Mesothelial cell of epicardium (in vitro differentiated cells): ENCODE results near the gene ZCCHC4. TPM values are rescaled to one million over a fixed set of nuclear protein-coding genes. Genes with fewer than 3 reads are reported as not detected.
"Not testable (repeated sequence)": the region's sequence is repeated elsewhere in the genome, so short reads cannot be mapped to it uniquely, and the experiment has no call there.

Experiments
- DNase-seq, 2 experiments: peaks; one replicate each; pipeline ENCODE4 v3.0.0; 2021; ENCODE audit warnings: low spot score in 2 of 2; ENCODE audit not compliant: unreplicated experiment in 2 of 2
- H3K27ac Mint-ChIP-seq: 2 replicates; pipeline ENCODE4 v1.8.0; 2021; ENCODE audit warnings: mixed read lengths
- H3K27me3 Mint-ChIP-seq: 2 replicates; pipeline ENCODE4 v1.8.0; 2021; ENCODE audit warnings: low read depth, mixed read lengths
- H3K36me3 Mint-ChIP-seq: 2 replicates; pipeline ENCODE4 v1.8.0; 2021; ENCODE audit warnings: mixed read lengths
- H3K4me1 Mint-ChIP-seq: 2 replicates; pipeline ENCODE4 v1.8.0; 2021; ENCODE audit warnings: mixed read lengths
- H3K4me3 Mint-ChIP-seq: 2 replicates; pipeline ENCODE4 v1.8.0; 2021; ENCODE audit warnings: mild to moderate bottlenecking, moderate library complexity, mixed read lengths
- H3K9me3 Mint-ChIP-seq: 2 replicates; pipeline ENCODE4 v1.8.0; 2021; ENCODE audit warnings: mixed read lengths
- CTCF ChIP-seq: fragments of 200-600 bp; sonication (generic); IDR thresholded peaks from one replicate; pipeline ENCODE4 v1.5.0; 2021; ENCODE audit warnings: antibody characterized with exemption; ENCODE audit not compliant: unreplicated experiment
- total RNA-seq: library from RNA; stranded (reverse); gene quantifications from 3 replicates; pipeline ENCODE4 v1.2.1, GENCODE V29; 2021

ZCCHC4 gene
- total RNA-seq, 1 donor from 2014 or later: 15.9 TPM

DNA sequence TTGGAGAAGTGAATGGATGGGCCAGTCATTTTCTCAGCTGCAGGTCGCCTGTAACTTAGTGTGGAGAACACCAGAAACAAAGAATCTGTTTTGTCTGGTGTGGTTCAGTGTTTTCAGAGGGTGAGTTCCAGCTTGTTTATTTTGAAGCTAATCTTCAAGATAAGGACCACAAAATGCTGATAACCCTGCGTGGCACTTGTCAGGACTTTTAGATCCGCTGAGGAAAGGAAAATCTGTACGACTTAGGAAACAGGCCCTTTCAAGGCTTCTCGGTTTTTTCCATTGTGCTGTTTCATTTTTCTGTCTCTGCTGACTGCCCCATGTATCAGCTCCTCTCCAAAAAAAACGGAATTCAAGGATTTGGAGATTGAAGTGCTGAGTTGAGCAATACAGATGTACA is 55.7 kb downstream of the ZCCHC4 start:
- Mint-ChIP-seq H3K36me3 (peaks cover 2% of the 10 kb centered on the region), H3K4me1 (no peaks in the 10 kb centered on the region), H3K27me3 (no peaks in the 10 kb centered on the region), H3K9me3 (no peaks in the 10 kb centered on the region), H3K27ac (no peak overlapping the region), H3K4me3 (no peak overlapping the region)
- TF ChIP-seq CTCF: no peak
- DNase-seq: no peak

DNA sequence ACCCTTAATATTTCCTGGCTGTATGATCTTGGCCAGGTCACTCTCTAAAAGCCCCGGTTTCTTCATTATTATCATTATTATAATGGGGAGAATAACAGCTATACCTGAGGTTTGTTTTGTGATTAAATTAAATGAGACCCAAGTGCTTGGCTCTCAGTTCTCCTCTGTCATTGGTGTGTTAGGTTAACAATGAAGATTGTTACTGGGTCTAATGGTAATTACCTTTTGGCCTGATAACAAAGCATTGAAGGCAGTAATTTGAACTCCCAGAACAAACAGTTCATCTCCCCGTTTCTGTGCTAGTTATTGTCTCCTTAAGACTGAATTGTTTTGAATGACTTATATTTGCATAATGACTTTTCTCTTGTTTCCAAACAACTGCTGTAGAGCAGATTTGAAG is 57.7 kb downstream of the ZCCHC4 start:
- no peaks in the 10 kb centered on the region for H3K36me3 Mint-ChIP-seq
- no peaks in the 10 kb centered on the region for H3K9me3 Mint-ChIP-seq

DNA sequence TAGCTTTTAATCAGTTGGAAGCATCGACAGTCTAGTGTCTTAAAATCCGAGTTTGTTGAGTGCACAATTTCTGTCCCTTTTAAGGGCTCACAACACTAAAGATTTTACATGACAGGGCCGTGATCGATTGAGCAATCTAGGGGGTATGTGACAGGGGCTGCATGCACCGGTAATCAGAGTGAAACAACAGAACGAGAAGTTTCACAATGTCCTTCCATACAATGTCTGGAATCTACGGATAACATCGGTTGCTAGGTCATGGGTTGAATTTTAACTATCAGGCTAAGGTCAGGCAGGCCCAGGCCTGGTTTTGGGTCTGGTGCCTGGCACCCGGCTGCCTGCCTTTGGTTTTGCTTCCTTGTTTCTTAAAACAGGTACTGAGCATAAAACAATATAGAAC is 60.0 kb downstream of the ZCCHC4 start:
- not testable (repeated sequence) for H3K9me3 Mint-ChIP-seq, H3K36me3 Mint-ChIP-seq, H3K27ac Mint-ChIP-seq, H3K27me3 Mint-ChIP-seq, DNase-seq, H3K4me1 Mint-ChIP-seq, H3K4me3 Mint-ChIP-seq

More for the DNA sequence above, 57.7 kb downstream of the ZCCHC4 start:
- Mint-ChIP-seq H3K27me3 (no peaks in the 10 kb centered on the region), H3K4me1 (peaks cover 7% of the 10 kb centered on the region), H3K4me3 (no peak overlapping the region), H3K27ac (no peak overlapping the region)
- TF ChIP-seq CTCF: no peak
- no peak for DNase-seq

DNA sequence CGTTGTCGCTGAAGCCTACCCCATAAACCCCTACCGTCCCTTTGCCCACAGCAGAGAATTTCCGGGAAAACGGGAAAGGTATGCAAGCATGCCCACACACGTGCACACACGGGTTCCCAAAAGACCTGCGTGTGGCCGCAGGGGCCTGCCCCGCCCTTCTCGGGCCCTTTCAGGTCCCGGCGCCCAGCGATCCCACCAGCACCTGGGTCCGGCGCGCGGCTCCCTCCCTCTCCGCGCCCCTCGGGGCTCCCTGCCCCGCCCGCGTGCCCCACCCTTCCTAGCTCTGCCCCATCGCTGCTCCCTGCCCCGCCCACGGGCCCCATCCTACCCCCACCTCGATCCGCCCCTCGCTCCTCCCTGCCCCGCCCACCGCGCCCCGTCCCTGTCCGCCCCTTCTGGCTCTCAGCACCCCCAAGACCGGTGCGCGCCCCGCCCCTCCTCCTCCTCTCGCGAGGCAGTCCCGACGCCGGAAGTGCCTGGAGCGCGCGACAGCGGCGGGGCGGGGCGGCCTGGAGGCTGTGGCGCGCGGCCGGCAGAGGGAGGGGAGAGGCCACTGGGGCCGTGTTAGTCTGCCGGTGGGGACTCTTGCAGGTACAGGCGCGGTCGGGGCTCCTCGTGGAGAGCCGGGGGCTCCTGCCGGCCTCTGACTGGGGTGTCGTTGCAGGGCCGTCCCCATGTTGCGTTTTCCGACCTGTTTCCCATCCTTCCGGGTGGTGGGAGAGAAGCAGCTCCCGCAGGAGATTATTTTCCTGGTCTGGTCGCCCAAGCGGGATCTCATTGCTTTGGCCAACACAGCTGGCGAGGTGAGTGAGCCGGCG is 64.4 kb downstream of the ZCCHC4 start, which contains the start of gene ANAPC4:
TSS of gene ANAPC4 (plus strand) at position 510 of the 818 bp plus-strand sequence. CDS start at position 675, 165 bp downstream.
- H3K4me3 Mint-ChIP-seq: no peak within 1 kb of the TSS
- peaks cover 4% of the 10 kb centered on the region for H3K36me3 Mint-ChIP-seq
- H3K27me3 Mint-ChIP-seq: no peaks in the 10 kb centered on the region
- no peak for TF ChIP-seq CTCF
- H3K4me1 Mint-ChIP-seq: peaks cover 14% of the 10 kb centered on the region
- H3K9me3 Mint-ChIP-seq: no peaks in the 10 kb centered on the region
- H3K27ac Mint-ChIP-seq: peak within 1 kb of the TSS; percentile 84
- peak; percentile 86 to 90 for DNase-seq

GRCh38 chr4:25377572-25378436 is 65.2 kb downstream of the ZCCHC4 start:
- no peak for TF ChIP-seq CTCF
- no peak for DNase-seq
- H3K27me3 Mint-ChIP-seq: no peaks in the 10 kb centered on the region
- no peak overlapping the region for H3K4me3 Mint-ChIP-seq
- peaks cover 4% of the 10 kb centered on the region for H3K36me3 Mint-ChIP-seq
- H3K9me3 Mint-ChIP-seq: no peaks in the 10 kb centered on the region
- peaks cover 14% of the 10 kb centered on the region for H3K4me1 Mint-ChIP-seq
- H3K27ac Mint-ChIP-seq: peak overlapping the region; percentile 84

DNA sequence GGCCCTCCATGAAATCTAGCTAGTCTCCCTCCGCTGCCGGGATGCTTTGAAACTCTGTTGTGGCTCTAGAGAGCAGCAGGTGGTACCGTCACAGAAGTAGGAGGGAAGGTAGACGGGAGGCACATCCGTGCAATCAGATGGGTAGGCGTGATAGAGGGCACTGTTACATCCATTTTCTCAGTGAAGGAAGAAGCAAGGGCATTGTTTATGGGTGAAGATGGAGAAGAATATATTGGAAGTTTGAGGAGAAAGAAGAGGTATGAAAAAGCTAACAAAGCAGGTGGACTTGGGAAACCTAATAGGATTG is 65.8 kb downstream of the ZCCHC4 start:
- Mint-ChIP-seq H3K27me3 (no peaks in the 10 kb centered on the region), H3K4me3 (no peak overlapping the region), H3K27ac (no peak overlapping the region), H3K9me3 (no peaks in the 10 kb centered on the region), H3K4me1 (peaks cover 14% of the 10 kb centered on the region), H3K36me3 (peaks cover 8% of the 10 kb centered on the region)
- DNase-seq: no peak
- TF ChIP-seq CTCF: no peak
